SK-N-SH treated with all-trans-retinoic acid at 6 μM for 48 hours (cell line): ENCODE data around the gene FYN.

Experiments used
- ATAC-seq: fragments of 200-7000 bp; cut with Tn5 transposase; 3 replicates; pipeline ENCODE4 v1.9.1; 2020; ENCODE audit warnings: mild to moderate bottlenecking, moderate library complexity
- ARNTL ChIP-seq: fragments of 450-650 bp; formaldehyde crosslinking; IDR thresholded peaks from 2 replicates; pipeline ENCODE4 v1.5.0; 2020; ENCODE audit warnings: low read depth, mild to moderate bottlenecking, moderate library complexity, borderline replicate concordance
- BACH2 ChIP-seq: fragments of 250-450 bp; sonication (Bioruptor Pico); IDR thresholded peaks from 2 replicates; pipeline ENCODE4 v1.9.0; 2021; ENCODE audit warnings: mild to moderate bottlenecking, borderline replicate concordance
- ESRRG ChIP-seq: fragments of 250-450 bp; sonication (Bioruptor Pico); IDR thresholded peaks from 2 replicates; pipeline ENCODE4 v1.6.1; 2021; ENCODE audit warnings: mild to moderate bottlenecking
- GLIS3 ChIP-seq: fragments of 250-450 bp; sonication (Bioruptor Pico); IDR thresholded peaks from 2 replicates; pipeline ENCODE4 v1.5.0; 2020; ENCODE audit warnings: mild to moderate bottlenecking, moderate library complexity
- ISL1 ChIP-seq: fragments of 250-450 bp; sonication (Bioruptor Pico); IDR thresholded peaks from 2 replicates; pipeline ENCODE4 v2.1.2; 2022; ENCODE audit warnings: mild to moderate bottlenecking, moderate library complexity
- OSR1 ChIP-seq: fragments of 250-450 bp; sonication (Bioruptor Pico); IDR thresholded peaks from 2 replicates; pipeline ENCODE4 v1.8.0; 2022; ENCODE audit warnings: moderate library complexity, mild to moderate bottlenecking, inconsistent platforms
- POU6F1 ChIP-seq: fragments of 250-450 bp; sonication (Bioruptor Pico); IDR thresholded peaks from 2 replicates; pipeline ENCODE4 v1.8.0; 2021; ENCODE audit warnings: low read depth, mild to moderate bottlenecking, moderate library complexity, borderline replicate concordance
- SNAI2 ChIP-seq: fragments of 250-450 bp; sonication (Bioruptor Pico); IDR thresholded peaks from 2 replicates; pipeline ENCODE4 v1.5.0; 2020; ENCODE audit warnings: mild to moderate bottlenecking, moderate library complexity
- TOX ChIP-seq: fragments of 250-450 bp; sonication (Bioruptor Pico); IDR thresholded peaks from 2 replicates; pipeline ENCODE4 v1.8.0; 2021; ENCODE audit warnings: mild to moderate bottlenecking, moderate library complexity, borderline replicate concordance
- ZC3H10 ChIP-seq: fragments of 250-450 bp; sonication (Bioruptor Pico); IDR thresholded peaks from 2 replicates; pipeline ENCODE4 v1.5.1; 2021; ENCODE audit warnings: mild to moderate bottlenecking, moderate library complexity
- ZFP3 ChIP-seq: fragments of 250-450 bp; sonication (Bioruptor Pico); IDR thresholded peaks from 2 replicates; pipeline ENCODE4 v1.5.0; 2020; ENCODE audit warnings: mild to moderate bottlenecking, moderate library complexity
- ZFP30 ChIP-seq: fragments of 450-650 bp; formaldehyde crosslinking; IDR thresholded peaks from 2 replicates; pipeline ENCODE4 v1.5.0; 2022; ENCODE audit warnings: mild to moderate bottlenecking, moderate library complexity
- ZNF565 ChIP-seq: fragments of 450-650 bp; formaldehyde crosslinking; conservative IDR thresholded peaks from 2 replicates; pipeline ENCODE4 v1.5.0; 2020; ENCODE audit warnings: low read depth, mild to moderate bottlenecking, moderate library complexity
- ZNF70 ChIP-seq: fragments of 450-650 bp; formaldehyde crosslinking; IDR thresholded peaks from 2 replicates; pipeline ENCODE4 v1.5.0; 2020; ENCODE audit warnings: mild to moderate bottlenecking, moderate library complexity
- TF ChIP-seq, protein P1 (sequence below): fragments of 250-450 bp; sonication (Bioruptor Pico); IDR thresholded peaks from 2 replicates; pipeline ENCODE4 v1.5.1; 2020; ENCODE audit warnings: low read depth, mild to moderate bottlenecking, moderate library complexity
- TF ChIP-seq, protein P2 (sequence below): fragments of 250-450 bp; sonication (Bioruptor Pico); IDR thresholded peaks from 2 replicates; pipeline ENCODE4 v1.5.1; 2021; ENCODE audit warnings: mild to moderate bottlenecking, moderate library complexity
- TF ChIP-seq, protein P3 (sequence below): fragments of 250-450 bp; sonication (Bioruptor Pico); IDR thresholded peaks from 2 replicates; pipeline ENCODE4 v1.5.0; 2020; ENCODE audit warnings: mild to moderate bottlenecking, moderate library complexity

FYN gene

DNA sequence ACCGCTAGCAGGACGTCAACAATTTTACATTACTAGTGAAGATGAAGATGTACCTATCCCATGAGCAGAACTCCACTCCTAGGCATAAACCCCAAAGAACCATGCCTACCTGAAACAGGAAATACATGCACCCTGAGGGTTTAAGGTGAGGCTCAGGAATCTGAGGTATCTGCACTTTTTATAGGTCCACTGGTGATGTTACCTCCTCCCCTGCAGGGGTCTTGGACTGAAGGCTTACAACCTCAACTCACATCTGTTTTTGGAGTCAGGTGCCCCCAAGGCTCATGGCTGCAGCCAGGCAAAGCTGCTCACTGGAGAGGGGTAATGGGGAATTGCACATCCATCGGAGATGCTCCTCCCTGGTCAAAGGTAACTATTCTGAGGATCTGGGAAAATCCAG is 135.1 kb downstream of the FYN start:
- ATAC-seq = no peak
- no peak for TF ChIP-seq SNAI2 (CRISPR knock-in tag)
- no peak for TF ChIP-seq ZNF70 (CRISPR knock-in tag)
- TF ChIP-seq, protein P1, sequence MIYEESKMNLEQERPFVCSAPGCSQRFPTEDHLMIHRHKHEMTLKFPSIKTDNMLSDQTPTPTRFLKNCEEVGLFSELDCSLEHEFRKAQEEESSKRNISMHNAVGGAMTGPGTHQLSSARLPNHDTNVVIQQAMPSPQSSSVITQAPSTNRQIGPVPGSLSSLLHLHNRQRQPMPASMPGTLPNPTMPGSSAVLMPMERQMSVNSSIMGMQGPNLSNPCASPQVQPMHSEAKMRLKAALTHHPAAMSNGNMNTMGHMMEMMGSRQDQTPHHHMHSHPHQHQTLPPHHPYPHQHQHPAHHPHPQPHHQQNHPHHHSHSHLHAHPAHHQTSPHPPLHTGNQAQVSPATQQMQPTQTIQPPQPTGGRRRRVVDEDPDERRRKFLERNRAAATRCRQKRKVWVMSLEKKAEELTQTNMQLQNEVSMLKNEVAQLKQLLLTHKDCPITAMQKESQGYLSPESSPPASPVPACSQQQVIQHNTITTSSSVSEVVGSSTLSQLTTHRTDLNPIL (CRISPR knock-in tag) = no peak
- TF ChIP-seq POU6F1 (CRISPR knock-in tag) = no peak
- TF ChIP-seq ARNTL = no peak
- TF ChIP-seq ISL1 (CRISPR knock-in tag) = no peak
- TF ChIP-seq, protein P2, sequence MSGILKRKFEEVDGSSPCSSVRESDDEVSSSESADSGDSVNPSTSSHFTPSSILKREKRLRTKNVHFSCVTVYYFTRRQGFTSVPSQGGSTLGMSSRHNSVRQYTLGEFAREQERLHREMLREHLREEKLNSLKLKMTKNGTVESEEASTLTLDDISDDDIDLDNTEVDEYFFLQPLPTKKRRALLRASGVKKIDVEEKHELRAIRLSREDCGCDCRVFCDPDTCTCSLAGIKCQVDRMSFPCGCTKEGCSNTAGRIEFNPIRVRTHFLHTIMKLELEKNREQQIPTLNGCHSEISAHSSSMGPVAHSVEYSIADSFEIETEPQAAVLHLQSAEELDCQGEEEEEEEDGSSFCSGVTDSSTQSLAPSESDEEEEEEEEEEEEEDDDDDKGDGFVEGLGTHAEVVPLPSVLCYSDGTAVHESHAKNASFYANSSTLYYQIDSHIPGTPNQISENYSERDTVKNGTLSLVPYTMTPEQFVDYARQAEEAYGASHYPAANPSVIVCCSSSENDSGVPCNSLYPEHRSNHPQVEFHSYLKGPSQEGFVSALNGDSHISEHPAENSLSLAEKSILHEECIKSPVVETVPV = no peak
- TF ChIP-seq ZNF565 (CRISPR knock-in tag) = no peak

DNA sequence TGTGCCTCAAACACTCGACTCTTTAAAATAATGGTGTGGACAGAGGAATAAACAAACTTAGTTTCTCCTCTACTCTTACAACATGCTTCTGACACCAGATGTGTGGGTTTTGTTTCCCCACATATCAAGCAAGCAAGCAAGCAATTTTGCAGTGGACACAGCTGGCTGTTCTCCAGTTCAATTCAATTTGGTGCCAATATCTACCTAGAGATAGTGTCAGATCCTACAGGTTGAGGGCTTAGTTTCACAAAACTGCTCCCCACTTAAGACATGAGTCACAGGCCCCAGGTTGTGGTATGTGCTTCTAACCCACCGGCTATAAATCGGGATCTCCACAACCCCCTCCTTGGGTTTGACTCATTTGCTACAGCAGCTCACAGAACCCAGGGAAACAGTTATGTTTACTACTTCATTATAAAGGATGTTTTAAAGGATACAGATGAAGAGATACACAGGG is 136.2 kb downstream of the FYN start:
- ATAC-seq = no peak; the same call in 2 of the 3 replicates
- no peak for TF ChIP-seq ISL1 (CRISPR knock-in tag)
- TF ChIP-seq, protein P3, sequence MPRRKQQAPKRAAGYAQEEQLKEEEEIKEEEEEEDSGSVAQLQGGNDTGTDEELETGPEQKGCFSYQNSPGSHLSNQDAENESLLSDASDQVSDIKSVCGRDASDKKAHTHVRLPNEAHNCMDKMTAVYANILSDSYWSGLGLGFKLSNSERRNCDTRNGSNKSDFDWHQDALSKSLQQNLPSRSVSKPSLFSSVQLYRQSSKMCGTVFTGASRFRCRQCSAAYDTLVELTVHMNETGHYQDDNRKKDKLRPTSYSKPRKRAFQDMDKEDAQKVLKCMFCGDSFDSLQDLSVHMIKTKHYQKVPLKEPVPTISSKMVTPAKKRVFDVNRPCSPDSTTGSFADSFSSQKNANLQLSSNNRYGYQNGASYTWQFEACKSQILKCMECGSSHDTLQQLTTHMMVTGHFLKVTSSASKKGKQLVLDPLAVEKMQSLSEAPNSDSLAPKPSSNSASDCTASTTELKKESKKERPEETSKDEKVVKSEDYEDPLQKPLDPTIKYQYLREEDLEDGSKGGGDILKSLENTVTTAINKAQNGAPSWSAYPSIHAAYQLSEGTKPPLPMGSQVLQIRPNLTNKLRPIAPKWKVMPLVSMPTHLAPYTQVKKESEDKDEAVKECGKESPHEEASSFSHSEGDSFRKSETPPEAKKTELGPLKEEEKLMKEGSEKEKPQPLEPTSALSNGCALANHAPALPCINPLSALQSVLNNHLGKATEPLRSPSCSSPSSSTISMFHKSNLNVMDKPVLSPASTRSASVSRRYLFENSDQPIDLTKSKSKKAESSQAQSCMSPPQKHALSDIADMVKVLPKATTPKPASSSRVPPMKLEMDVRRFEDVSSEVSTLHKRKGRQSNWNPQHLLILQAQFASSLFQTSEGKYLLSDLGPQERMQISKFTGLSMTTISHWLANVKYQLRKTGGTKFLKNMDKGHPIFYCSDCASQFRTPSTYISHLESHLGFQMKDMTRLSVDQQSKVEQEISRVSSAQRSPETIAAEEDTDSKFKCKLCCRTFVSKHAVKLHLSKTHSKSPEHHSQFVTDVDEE = no peak
- TF ChIP-seq ESRRG = no peak
- no peak for TF ChIP-seq ZFP30 (CRISPR knock-in tag)
- TF ChIP-seq, protein P1 (CRISPR knock-in tag) = no peak
- TF ChIP-seq TOX = no peak

GRCh38 chr6:111736005-111736608 is 137.1 kb downstream of the FYN start:
- ATAC-seq = no peak
- no peak for TF ChIP-seq TOX
- TF ChIP-seq GLIS3 (CRISPR knock-in tag) = no peak
- TF ChIP-seq, protein P3 = no peak
- no peak for TF ChIP-seq ISL1 (CRISPR knock-in tag)
- TF ChIP-seq ESRRG = no peak
- TF ChIP-seq ZFP3 (CRISPR knock-in tag) = no peak
- no peak for TF ChIP-seq SNAI2 (CRISPR knock-in tag)
- no peak for TF ChIP-seq ZC3H10 (CRISPR knock-in tag)
- TF ChIP-seq, protein P1 (CRISPR knock-in tag) = no peak
- TF ChIP-seq, protein P2 = no peak
- no peak for TF ChIP-seq OSR1
- TF ChIP-seq ZFP30 (CRISPR knock-in tag) = no peak
- TF ChIP-seq ZNF70 (CRISPR knock-in tag) = no peak
- no peak for TF ChIP-seq BACH2 (CRISPR knock-in tag)
